Sigmoid colon (tissue), 7 donors: Measurements from ENCODE around the gene SMIM13. TPM values are rescaled to one million over a fixed set of nuclear protein-coding genes. Genes with fewer than 3 reads are reported as not detected.

ENCODE experiments used
- DNase-seq: peaks from one replicate; pipeline ENCODE4 v3.0.0-alpha.2; 2019
- H3K27ac ChIP-seq, 4 donors: fragments of 200-600 bp; sonication (generic); one replicate each; pipeline ENCODE4 v1.5.1; 2016 to 2019; ENCODE audit warnings: mild to moderate bottlenecking in 1 of 4
- H3K27me3 ChIP-seq, 3 donors: fragments of 200-600 bp; sonication (generic); one replicate each; pipeline ENCODE4 v1.5.1; 2019; ENCODE audit warnings: mild to moderate bottlenecking in 1 of 3
- H3K36me3 ChIP-seq, 4 donors: fragments of 200-600 bp; sonication (generic); one replicate each; pipeline ENCODE4 v1.5.1; 2016 to 2019
- H3K4me1 ChIP-seq, 4 donors: fragments of 200-600 bp; sonication (generic); one replicate each; pipeline ENCODE4 v1.5.1; 2017 to 2019
- H3K4me3 ChIP-seq, 4 donors: fragments of 200-600 bp; sonication (generic); one replicate each; pipeline ENCODE4 v1.5.1; 2017 to 2019; ENCODE audit warnings: mild to moderate bottlenecking in 2 of 4, moderate library complexity in 1 of 4
- H3K9me3 ChIP-seq, 4 donors: fragments of 200-600 bp in 3 of 4; sonication (generic) in 3 of 4; one replicate each; pipeline versions ENCODE4 v1.5.1 to v1.6.1; 2013 to 2019
- EP300 ChIP-seq, 4 donors: sonication (generic); formaldehyde crosslinking; IDR thresholded peaks; one replicate each; pipeline ENCODE4 v1.6.1; 2017; ENCODE audit warnings: antibody characterized with exemption in 4 of 4
- POLR2A ChIP-seq, 2 donors: fragments of 450-650 bp; IDR thresholded peaks; one replicate each; pipeline ENCODE4 v1.6.1; 2016; ENCODE audit warnings: antibody characterized with exemption in 2 of 2, mild to moderate bottlenecking in 2 of 2, moderate library complexity in 2 of 2
- POLR2AphosphoS5 ChIP-seq, 4 donors: sonication (generic); formaldehyde crosslinking; IDR thresholded peaks; one replicate each; pipeline ENCODE4 v1.6.1; 2017; ENCODE audit warnings: antibody characterized with exemption in 4 of 4
- WGBS, 2 donors: extraction: QIAGEN DNeasy Blood & Tissue Kit; methylation state at CpG; one replicate each; pipeline ENCODE4 v1.1.7; 2013; 5-methylcytosine and 5-hydroxymethylcytosine counted together
- intact Hi-C: fragments of 100-400 bp; cut with DNase I; formaldehyde crosslinking; loops from one replicate; pipeline ENCODE4 v1.15.1; 2023
- polyA plus RNA-seq, 3 donors: library from polyadenylated mRNA; stranded (reverse); fragments of 200-250 nt; gene quantifications; one replicate each; pipeline ENCODE4 v1.2.3, GENCODE V29; 2013
- total RNA-seq, 4 donors: library from RNA; depleted of rRNA; stranded (reverse); fragments of >200 nt; gene quantifications; one replicate each; pipeline ENCODE4 v1.1.0, GENCODE V29; 2016
- TF ChIP-seq, protein P1 (sequence below), 4 experiments: fragments of 450-650 bp in 3 of 4; fragments of 200-600 bp in 1 of 4; IDR thresholded peaks; one replicate each; pipeline ENCODE4 v1.5.1; 2016 to 2019; ENCODE audit warnings: antibody characterized with exemption in 4 of 4, mild to moderate bottlenecking in 3 of 4, moderate library complexity in 2 of 4
- donor health status: healthy with polysubstance abuse.
- donor health status: Bipolar disorder and iron deficiency.
- donor health status: healthy.

Gene SMIM13
- total and polyA plus RNA-seq, 7 donors: 1.8 to 12.1 (median 8.7) TPM

DNA sequence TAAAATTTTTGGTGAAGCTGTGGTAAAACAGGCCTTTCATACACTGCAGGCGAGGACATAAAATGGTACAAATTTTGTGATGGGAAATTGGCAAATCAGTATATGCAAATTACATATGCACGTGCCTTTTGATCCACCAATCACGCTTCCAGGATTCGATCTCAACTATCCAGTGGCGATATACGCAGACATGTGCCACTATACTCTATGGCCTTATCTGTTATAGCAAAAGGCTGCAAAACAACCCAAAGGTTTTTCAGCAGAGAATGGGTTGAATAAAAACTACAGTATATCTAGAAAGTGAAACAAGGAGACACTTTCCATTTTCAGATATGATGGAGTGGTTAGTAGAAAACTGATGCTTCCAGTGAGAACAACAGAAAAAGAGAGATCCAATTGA lies 59.8 kb downstream of the SMIM13 start:
- TF ChIP-seq POLR2A (IDR thresholded peaks at IDR 0.05) (no peak), POLR2AphosphoS5 (IDR thresholded peaks at IDR 0.05) (no peak), EP300 (IDR thresholded peaks at IDR 0.05) (no peak)
- TF ChIP-seq, protein P1, sequence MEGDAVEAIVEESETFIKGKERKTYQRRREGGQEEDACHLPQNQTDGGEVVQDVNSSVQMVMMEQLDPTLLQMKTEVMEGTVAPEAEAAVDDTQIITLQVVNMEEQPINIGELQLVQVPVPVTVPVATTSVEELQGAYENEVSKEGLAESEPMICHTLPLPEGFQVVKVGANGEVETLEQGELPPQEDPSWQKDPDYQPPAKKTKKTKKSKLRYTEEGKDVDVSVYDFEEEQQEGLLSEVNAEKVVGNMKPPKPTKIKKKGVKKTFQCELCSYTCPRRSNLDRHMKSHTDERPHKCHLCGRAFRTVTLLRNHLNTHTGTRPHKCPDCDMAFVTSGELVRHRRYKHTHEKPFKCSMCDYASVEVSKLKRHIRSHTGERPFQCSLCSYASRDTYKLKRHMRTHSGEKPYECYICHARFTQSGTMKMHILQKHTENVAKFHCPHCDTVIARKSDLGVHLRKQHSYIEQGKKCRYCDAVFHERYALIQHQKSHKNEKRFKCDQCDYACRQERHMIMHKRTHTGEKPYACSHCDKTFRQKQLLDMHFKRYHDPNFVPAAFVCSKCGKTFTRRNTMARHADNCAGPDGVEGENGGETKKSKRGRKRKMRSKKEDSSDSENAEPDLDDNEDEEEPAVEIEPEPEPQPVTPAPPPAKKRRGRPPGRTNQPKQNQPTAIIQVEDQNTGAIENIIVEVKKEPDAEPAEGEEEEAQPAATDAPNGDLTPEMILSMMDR (IDR thresholded peaks at IDR 0.05): no peak
- intact Hi-C loops: no loop called here

DNA sequence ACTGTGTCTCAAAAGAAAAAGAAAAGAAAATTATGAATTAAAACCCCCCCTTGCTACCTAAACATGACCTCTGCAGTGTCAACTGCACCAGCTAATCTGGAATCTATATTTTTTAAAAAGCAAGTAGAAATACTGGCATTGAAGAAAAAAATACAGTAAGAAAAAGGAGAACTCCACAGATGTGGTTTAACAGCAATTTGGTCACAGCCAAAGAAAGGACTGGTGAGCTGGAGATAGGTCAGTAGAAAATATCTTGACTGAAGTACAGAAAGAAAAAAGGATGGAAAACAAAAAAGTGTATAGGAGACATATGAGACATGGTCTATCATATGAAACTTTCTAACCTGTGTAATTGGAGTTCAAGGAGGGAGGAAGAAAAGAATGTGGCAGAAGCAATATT lies 62.0 kb downstream of the SMIM13 start:
- no peaks in the 10 kb centered on the region for H3K9me3 ChIP-seq
- TF ChIP-seq, protein P1 (IDR thresholded peaks at IDR 0.05): no peak
- TF ChIP-seq POLR2A (IDR thresholded peaks at IDR 0.05): no peak
- H3K4me3 ChIP-seq: no peak overlapping the region
- intact Hi-C loops: no loop called here
- no peaks in the 10 kb centered on the region for H3K4me1 ChIP-seq
- DNase-seq: no peak
- H3K27me3 ChIP-seq: no peaks in the 10 kb centered on the region
- no peaks in the 10 kb centered on the region for H3K36me3 ChIP-seq
- H3K27ac ChIP-seq: no peak overlapping the region

More for the DNA sequence above, 59.8 kb downstream of the SMIM13 start:
- Histone ChIP-seq H3K4me1 (no peaks in the 10 kb centered on the region), H3K27ac (no peak overlapping the region), H3K4me3 (no peak overlapping the region), H3K27me3 (no peaks in the 10 kb centered on the region), H3K9me3 (no peaks in the 10 kb centered on the region), H3K36me3 (no peaks in the 10 kb centered on the region)
- 97 to 98% methylated on average over 6 of the region's 6 CpGs for WGBS, 2 donors
- no peak for DNase-seq

DNA sequence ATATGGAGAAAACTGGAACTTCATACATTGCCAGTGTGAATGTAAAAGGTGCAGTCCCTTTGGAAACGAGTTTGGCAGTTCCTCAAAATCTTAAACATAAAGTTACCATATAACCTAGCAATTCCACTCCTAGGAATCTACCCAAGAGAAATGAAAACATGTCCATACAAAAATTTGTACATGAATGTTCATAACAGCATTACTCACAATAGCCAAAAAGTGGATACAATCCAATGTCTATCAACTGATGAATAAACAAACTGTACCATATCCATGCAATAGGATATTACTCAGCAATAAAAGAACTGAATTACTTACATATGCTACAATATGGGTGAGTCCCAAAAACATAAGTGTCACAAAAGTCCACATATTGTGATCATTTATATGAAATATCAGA lies 66.6 kb downstream of the SMIM13 start:
- TF ChIP-seq, protein P1 (IDR thresholded peaks at IDR 0.05): no peak
- TF ChIP-seq EP300 (IDR thresholded peaks at IDR 0.05) (no peak), POLR2AphosphoS5 (IDR thresholded peaks at IDR 0.05) (no peak), POLR2A (IDR thresholded peaks at IDR 0.05) (no peak)
- no peak overlapping the region for H3K27ac ChIP-seq

DNA sequence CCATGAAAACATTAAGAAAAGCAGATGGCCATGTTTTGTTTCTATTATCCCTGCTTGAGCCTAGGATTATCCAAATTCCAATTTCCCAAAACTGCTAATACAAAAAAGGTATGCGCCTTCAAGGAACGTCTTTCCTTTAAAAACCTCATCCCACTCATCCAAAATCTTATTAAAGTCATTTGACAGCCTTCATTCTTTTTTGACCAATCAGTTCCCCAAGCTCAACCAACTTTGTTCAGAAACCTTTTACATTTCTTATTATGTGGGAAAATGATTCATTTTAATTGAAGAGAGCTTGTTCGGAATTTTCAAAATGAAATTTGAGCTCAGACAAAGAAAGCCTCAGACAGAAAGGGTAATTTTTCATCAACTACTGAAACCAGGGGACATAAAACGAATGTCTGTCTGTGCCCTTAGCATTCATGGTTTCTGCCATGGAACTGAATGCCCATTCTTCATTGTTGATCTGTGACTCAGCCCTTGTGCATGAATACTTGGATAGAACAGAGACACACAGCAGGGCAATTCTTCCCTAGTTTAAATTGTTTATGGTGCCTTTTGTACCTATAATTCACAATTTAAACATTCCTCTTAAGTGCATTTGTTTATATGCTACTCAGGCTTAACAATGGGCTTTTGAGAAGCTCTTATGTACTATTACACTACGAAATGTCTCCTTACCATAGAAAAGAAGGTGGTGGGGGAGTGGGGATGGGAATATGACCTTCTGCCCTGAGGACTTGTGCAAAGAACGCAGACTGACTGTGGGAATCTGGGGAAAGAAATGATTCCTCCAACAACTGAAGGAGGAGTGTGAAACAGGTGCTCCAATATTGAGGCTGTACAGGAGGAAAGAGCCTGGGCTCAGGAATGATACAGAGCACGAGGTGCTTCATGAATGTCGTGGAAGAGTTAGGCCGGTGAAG lies 67.7 kb downstream of the SMIM13 start:
- Histone ChIP-seq H3K9me3 (no peaks in the 10 kb centered on the region), H3K4me3 (no peak overlapping the region), H3K4me1 (no peaks in the 10 kb centered on the region), H3K27ac (no peak overlapping the region), H3K36me3 (no peaks in the 10 kb centered on the region), H3K27me3 (no peaks in the 10 kb centered on the region)
- no peak for TF ChIP-seq EP300 (IDR thresholded peaks at IDR 0.05)
- TF ChIP-seq, protein P1 (IDR thresholded peaks at IDR 0.05): no peak
- peak in 1 of 4 donors; percentile 7 for TF ChIP-seq POLR2AphosphoS5 (IDR thresholded peaks at IDR 0.05)
- intact Hi-C loops: no loop called here
- WGBS, 2 donors: 68 to 89% methylated on average over 9 of the region's 9 CpGs
- DNase-seq: no peak

More for the DNA sequence above, 66.6 kb downstream of the SMIM13 start:
- Histone ChIP-seq H3K4me3 (no peak overlapping the region), H3K9me3 (no peaks in the 10 kb centered on the region), H3K27me3 (no peaks in the 10 kb centered on the region), H3K4me1 (no peaks in the 10 kb centered on the region), H3K36me3 (no peaks in the 10 kb centered on the region)
- 43 to 80% methylated on average over 1 of the region's 1 CpG for WGBS, 2 donors
- intact Hi-C loops: no loop called here
- no peak for DNase-seq
